HL-60/S4 (cell line): ENCODE data around the gene MYRIP.
"Not testable (repeated sequence)": the region's sequence is repeated elsewhere in the genome, so short reads cannot be mapped to it uniquely, and the experiment has no call there.

ENCODE experiments used
- in situ Hi-C: fragments of 300-500 bp; cut with MboI; formaldehyde crosslinking; loops from 2 replicates; pipeline ENCODE4 v1.14.3; 2022; ENCODE audit warnings: low sequenced_read_pairs

The MYRIP gene

DNA sequence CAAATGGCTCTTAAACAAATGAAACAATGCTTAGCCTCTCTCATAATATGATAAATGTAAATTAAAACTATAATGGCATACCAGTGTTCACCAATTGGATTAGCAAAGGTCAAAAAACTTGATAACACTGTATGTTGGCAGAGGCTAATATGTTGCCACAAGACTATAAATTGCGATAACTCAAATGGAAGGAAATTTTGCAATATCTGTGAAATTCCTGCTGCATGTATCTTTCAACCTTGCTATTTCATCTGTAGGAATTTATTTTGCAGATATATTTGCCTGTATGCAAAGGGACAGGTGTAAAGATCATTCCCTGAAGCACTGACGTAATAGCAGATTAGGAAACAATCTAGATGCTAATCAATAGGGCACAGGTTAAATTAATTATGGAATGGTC, 308.7 kb downstream of the MYRIP start:
- in situ Hi-C loops = no loop called here

DNA sequence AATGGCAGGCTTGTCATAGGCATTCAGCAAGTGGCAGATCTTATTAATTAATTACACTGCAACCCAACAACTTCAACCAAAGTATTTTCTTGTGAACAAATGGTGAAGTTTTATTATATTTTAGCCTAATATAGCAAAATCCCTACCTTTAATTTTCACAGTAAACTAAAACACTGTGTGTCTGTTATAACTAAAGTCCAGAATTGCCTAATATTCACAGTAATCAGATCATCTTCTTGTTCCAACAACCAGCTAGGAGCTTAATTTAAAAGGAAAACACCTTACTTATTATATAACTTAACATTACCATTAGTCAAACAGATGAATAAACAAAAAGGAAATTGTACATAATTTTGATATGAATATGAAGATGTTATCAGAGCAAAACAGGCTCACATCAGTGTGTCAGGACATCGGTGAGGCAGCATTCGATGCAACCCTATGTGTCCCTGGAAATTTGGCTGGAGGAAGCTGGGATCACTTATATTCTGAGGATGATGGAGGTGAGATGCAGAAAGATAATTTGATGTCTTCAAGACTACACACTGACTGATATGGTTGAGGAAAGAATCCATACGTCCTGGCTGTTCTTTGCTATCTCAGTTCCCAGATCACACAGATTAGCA, 310.8 kb downstream of the MYRIP start:
- in situ Hi-C loops = no loop called here

DNA sequence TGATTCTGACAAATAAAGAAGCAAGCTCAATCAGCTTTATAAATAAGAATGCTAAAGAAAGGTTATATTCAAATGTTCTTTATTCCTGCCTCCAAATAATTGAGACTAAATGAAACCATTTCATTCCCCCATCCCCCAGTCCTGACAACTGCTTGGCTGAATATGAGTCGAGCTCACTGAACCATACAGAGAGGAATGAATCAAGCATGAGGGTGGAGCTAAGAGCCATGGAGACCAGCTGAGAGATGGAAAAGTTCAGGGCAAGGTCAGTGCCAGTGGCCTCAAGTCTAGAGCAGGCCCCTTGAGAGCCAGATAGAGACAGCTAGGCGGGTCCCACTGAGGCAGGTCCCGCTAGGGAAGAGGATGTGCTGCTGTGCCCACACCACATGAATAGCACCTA, 311.4 kb downstream of the MYRIP start:
- in situ Hi-C loops = no loop called here

DNA sequence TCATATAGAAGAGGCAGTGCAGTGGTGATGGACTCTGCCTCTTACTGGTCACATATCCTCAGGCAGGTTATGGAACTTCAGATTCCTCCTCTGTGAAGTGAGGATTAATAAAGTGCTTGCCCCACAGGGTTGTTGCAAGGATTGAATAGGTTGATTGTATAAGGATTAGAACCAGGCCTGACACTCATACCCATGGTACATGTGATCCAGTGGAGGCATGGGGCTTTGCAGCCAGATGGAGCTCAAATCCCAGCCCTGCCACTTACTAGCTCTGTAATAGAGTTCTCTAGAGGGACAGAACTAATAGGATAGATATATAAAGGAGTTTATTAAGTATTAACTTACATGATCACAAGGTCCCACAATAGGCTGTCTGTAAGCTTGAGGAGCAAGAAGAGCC, 315.5 kb downstream of the MYRIP start:
- in situ Hi-C loops = no loop called here

DNA sequence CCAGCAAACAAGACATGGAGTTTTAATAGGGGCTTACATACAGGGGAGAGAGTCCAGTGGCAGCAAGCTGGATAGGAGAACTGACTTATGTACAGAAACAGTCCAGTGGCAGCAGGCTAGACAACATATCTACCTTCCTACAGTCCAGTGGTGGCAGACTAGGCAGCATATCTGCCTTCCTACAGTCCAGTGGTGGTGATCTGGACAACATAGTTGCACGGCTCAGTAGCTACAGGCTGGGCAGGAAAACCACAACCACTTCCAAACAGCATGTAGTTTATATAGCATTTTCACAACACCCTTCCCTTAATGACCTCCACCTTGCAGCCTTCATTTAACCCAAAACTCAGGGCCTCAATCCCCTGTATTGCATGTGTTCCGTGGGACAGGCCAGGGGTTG, 318.8 kb downstream of the MYRIP start:
- in situ Hi-C loops = no loop called here

DNA sequence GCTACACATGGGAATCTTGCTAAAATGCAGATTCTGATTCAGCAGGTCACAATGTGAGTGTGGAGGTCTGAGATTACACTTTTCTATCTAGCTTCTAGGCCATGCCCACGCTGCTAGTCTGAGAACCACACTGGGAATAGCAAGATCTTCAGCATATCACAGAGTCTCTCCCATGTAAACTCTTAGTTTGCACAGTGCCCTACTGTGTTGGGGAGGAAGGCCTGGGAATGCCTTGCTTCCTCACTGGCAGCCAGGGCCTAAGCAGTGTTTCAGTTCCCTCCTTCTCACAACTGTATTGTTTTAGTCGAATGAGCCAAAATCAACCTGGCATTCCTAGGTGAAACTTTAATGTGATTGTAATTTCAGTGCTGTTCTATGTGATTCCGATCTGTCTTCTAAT, 320.1 kb downstream of the MYRIP start:
- in situ Hi-C loops = no loop called here

DNA sequence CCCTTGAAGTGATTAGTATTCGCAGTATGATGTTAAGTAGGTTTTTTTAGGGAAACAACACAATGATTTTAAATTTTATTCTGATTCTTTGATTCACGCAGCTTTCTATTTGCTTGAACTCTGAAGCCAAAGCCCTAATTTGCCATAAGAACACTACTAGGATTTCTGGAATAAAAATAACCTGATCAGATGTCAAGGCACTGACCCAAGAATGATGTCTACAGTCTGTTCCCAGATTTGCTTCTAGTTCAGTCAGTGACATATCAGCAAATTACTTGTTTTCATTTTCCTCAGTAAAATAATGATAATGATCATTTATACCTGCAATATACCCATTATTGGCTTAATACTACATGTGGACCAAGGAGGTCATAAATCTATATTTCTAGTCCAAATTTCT, 320.6 kb downstream of the MYRIP start:
- in situ Hi-C loops = no loop called here

DNA sequence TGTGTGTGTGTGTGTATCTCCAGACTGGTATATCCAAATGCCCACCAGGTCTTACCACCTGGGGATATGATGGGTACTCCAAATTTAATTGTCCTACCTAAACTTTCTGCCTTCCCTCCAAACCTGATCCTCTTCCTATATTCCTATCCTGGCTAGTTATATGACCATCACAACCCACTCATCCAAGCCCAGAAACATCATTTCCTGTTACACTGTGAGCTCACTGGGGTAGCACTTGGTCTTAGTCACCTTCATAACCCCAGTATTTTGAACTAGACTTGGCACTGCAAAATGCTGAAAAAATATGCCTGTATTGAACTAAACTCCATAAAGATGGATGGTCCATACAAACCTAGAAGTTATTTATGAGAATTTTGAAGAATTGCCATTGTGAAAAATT, 321.3 kb downstream of the MYRIP start:
- in situ Hi-C loops = no loop called here

DNA sequence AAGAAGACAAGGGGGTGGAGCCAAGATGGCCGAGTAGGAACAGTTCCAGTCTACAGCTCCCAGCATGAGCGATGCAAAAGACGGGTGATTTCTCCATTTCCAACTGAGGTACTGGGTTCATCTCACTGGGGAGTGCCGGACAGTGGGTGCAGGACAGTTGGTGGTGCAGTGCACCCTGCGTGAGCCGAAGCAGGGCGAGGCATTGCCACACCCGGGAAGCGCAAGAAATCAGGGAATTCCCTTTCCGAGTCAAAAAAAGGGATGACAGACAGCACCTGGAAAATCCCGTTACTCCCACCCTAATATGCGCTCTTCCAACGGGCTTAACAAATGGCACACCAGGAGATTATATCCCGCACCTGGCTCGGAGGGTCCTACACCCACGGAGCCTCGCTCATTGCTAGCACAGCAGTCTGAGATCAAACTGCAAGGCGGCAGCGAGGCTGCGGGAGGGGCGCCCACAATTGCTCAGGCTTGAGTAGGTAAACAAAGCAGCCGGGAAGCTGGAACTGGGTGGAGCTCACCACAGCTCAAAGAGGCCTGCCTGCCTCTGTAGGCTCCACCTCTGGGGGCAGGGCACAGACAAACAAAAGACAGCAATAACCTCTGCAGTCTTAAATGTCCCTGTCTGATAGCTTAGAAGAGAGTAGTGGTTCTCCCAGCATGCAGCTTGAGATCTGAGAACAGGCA, 324.6 kb downstream of the MYRIP start:
- in situ Hi-C loops = not testable (repeated sequence)

DNA sequence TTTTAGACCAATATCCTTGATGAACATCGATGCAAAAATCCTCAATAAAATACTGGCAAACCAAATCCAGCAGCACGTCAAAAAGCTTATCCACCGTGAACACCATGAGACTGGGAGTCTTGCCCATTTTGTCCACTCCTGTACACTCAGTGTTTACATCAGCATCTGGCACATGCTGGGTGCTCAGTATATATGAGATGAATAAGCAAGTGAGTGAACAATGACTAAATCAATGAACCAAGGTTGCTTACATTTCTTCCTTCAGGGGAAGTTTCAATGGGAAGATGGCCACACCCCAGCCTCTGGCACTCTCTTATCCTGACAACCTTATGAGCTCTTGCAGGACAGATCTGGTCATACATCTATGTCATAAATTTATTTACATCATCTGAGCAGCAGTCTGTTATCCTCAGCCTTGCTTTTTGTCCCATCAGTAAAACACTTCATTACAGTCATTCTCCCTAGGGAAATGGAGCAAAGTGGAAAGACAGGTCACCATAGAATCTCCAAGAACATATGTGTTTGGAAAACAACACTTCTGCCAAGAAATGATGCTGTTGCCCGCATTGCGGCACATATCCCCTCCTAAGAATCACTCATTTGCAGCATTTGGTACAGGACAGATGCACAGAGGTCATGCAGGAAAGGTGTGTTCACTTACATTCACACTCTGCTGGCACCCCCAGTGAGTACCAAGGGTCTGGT, 328.3 kb downstream of the MYRIP start:
- in situ Hi-C loops = no loop called here

DNA sequence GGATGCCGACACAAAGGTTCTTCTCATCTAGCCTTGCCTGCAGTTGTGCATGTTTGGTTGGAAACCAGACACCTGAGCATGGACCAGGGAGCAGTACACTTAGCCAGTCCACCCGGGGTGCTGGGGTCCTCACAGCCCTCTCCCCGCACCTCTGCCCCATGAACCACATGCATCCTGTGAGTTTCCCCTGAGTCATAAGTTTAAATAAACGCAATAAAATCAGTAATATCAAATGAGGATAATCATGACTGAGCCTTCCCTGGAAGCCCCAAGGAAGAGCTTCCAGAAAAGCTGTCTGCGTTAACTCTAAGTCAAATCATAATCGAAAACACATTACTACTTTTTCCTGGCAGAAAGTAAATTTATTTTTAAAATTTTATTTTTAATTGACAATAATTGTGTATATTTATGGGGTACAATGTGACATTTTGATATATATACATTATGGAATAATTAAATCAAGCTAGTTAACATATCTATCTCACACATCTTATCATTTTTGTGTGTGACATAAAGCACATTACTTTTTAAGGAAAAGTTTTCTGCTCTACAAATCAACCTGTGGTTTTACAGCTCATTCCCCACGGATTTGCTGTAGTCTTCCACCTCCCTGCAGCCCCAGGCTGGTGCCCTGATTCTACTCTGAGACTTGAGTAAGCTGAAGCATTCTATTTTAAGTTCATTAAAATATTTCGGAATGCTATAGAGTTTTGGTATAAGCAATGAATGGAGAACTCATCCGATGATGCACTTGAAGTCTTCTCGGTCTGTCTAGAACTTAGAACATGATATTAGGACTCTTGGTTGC, 334.1 kb downstream of the MYRIP start:
- in situ Hi-C loops = no loop called here

DNA sequence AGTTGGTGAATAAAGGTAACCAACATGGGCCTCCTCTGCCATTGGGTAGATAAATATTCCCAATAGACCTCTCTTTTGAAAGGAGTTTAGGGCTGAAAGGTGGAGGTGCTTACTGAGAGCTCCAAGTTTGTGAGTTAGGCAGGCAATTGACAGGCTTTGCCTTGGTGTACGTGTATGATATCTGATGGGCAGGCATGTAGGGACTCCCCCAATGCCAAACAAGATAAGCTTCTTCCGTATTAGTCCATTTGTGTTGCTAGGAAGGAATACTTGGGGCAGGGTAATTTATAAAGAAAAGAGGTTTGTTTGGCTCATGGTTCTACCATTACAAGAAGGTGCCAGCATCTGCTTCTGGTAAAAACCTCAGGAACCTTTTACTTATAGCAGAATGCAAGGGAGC, 339.4 kb downstream of the MYRIP start:
- in situ Hi-C loops = no loop called here

DNA sequence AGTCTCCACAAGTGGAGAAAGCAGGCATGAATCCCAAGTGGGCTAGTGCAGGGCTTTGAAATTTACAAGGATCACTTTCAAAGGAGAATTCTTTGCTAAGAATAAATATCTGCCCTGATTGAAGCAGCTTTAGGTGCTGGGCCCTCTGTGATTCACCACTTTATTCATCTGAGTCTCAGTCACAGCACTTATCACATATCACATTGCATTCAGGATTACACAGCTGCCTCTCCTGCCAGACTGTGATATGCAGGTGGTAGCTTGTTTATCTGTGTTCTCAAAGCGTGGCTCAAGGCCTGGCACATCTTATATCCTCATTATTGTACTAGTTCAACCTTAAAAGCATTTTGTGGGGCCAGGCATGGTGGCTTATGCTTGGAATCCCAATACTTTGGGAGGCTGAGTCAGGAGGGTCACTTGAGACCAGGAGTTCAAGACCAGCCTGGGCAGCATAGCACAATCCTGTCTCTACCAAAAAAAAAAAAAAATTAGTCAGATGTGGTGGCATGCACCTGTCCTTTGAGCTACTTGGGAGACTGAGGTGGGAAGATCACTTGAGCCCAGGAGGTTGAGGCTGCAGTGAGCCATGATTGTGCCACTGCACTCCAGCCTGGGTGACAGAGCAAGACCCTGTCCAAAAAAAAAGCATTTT, 343.2 kb downstream of the MYRIP start:
- in situ Hi-C loops = no loop called here

DNA sequence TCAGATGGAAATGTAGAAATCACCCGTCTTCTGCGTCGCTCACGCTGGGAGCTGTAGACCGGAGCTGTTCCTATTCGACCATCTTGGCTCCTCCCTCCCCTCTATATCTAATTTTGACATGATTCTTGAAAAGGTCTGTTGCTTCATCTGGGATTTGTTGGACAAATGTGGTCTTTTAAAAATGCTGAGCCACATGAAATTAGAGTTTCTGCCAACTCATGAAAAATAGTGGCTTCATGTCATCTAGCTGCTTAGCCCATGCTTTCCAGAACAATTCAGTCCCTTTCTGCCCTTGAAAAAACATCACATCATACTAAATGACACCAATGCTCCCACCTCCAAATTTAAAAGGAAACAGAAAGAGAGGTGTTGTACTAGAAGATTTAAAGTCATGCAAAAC, 351.5 kb downstream of the MYRIP start:
- in situ Hi-C loops = no loop called here

DNA sequence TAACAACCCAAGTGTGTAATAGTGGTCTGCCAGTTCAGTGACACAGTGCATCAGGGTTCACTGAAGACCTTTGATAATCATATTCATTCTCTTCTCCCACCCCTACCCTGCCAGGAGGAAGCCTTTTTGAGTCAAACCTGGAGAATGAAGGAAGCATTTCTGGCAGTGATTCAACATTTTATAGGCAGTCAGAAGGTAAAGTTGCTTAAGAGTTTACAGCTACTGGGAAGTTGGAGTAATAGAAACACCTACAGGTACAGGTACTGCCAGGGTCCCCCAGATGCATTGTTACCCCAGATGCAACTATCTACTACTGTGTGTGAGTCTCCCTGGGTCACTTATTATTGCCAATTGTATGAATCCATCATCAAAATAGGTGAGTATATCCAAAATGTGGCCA, 353.2 kb downstream of the MYRIP start:
- in situ Hi-C loops = no loop called here

DNA sequence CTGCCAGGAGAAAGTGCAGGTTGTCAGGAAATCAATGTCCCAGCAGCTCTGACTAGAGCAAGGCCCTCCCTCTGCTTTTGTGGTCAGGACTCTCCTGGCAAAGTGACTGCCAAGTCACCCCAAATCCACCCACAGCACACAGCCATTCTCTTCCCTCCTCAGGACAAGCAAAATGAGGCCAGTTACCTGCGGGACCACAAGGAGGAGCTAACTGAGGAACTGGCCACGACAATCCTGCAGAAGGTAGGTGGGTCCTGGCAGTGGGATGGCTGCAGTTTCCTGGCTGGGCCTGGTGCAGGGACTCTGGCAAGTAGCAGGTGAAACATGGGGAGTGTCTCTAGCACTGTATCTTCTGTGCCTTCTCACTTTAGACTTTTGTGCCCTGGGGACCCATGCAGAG, 357.6 kb downstream of the MYRIP start:
- in situ Hi-C loops = no loop called here

DNA sequence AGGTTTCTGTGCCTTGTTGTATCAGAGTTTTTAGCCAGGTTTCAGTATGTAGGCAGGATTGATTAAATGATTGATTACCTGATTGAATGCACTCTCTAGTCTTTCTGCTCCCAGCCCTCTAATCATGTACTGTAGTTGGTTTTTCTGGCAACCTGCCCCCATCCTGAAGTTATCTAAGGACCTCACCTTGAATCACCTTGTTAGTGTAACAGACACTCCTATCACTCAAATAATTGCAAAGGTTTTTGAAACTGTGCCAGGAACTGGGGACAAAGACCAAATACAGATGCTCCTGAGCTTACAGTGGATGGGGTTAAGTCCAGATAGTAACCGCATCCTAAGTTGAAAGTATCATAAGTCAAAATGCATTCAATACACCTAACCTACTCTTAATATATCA, 358.5 kb downstream of the MYRIP start:
- in situ Hi-C loops = no loop called here

DNA sequence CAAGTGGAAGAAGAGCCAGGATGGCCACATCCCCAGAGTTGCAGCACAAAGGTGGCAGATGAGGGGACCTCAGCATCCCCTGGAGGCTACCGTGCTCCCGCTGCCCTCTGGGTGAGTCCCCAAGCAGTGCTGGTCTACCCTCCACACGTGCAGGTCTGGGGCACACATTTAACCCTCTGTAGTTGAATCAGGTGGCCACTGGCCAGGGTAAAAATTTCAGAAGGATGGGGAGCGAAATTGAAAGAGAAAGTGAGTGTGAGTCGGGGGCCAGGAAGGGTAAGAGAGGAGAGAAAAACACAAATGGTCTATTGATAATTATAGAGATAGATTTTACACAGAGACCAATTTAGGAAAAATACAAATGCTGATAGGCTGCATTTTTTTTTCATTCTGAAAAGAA, 360.6 kb downstream of the MYRIP start:
- in situ Hi-C loops = no loop called here

DNA sequence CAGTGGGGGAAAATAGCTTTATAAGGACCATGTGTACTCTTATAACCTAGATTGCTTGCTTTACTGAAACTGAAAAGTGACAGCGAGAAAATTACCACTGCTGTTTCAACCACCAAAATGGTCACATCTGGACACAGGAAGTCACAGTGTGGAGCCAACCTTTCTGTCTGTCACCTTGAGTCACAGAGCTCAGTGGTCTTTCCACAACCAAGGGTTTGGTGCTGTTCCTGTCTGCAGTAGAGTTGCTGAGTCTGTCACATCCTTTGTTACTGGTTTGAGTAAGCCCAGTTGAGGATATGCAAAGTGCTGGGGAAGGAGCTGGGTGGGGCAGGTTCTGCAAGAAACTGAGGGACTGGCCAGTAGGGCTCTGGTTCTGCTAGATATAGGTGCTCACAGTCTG, 361.0 kb downstream of the MYRIP start:
- in situ Hi-C loops = no loop called here

DNA sequence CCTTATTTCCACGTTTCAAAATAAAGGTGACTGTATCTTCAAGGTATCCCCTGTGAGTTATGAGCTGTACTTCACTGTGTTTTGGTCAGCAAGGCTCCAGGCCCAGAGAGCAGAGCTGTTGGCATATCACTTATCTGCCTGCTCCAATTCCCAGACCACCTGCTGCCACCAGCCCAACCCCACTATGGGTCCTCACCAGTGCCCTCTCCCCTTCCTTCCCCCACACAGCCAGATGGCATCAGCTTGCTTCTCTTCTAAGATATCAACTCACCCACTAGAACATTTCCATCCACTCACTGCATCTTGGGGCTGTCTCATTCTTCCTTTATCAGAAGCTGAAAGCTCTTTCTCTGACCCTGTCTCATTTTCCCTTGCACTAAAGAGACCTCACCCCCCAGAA, 363.2 kb downstream of the MYRIP start:
- in situ Hi-C loops = no loop called here

DNA sequence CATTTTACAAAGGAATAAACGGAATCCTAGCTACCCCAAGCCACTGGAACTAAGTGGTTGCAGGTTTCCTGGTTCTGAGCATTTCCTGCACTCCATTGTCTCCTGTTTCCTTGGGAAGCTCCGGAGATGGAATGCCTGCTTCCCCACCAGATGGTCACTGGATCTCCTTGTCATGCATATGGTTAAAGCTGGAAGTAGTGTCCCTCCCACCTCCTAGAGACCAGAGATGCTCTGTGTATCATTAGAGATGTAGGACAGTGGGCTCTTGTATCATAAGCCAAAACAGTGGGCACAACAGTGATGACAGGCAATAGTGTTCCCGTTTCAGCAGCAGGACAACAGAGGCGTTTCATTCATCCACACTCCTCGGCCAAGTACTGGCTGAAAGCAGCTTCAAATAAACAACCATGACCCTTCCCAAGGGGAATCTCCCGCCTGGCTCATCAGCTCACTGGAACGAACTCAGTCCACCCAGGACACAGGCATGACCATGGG, 363.9 kb downstream of the MYRIP start:
- in situ Hi-C loops = no loop called here
